K562 (cell line): ENCODE data around the gene NDST1. TPM values are rescaled to one million over a fixed set of nuclear protein-coding genes. Genes with fewer than 3 reads are reported as not detected.

ENCODE experiments used
- ATAC-seq: fragments of 200-7000 bp; cut with Tn5 transposase; 3 replicates; pipeline ENCODE4 v1.9.1; 2020; ENCODE audit warnings: moderate library complexity
- BruUV-seq: library from RNA; stranded (reverse); fragments of 400-500 nt; replicated peaks from 2 replicates; lab custom pipeline; 2021; lab: Mats Ljungman, UMichigan
- CTCF ChIA-PET: fragments of 300-600 bp; formaldehyde crosslinking; extraction: SDS; loops from one replicate; lab custom pipeline; 2021; ENCODE audit warnings: low intra/inter-chr PET ratio; lab: Yijun Ruan, JAX
- POLR2A ChIA-PET: fragments of 300-600, 350-650 bp; sonication (Branson Sonifier 250); formaldehyde crosslinking; extraction: SDS; loops from one replicate; lab custom pipeline; 2021; ENCODE audit warnings: antibody characterized with exemption, inconsistent platforms; lab: Yijun Ruan, JAX
- DNase-seq, 4 experiments: peaks; one replicate each; pipeline versions ENCODE4 v3.0.0 to v3.0.0-alpha.2; 2011 to 2018; ENCODE audit warnings: low spot score in 3 of 4, mixed read lengths in 3 of 4; ENCODE audit errors: extremely low read depth in 1 of 4
- FAIRE-seq: peaks from 2 replicates; lab custom pipeline; 2011; peaks lifted over from hg19 to GRCh38; lab: Jason Lieb, UNC
- H2AFZ ChIP-seq: 2 replicates; pipeline ENCODE4 v1.6.0; 2011; ENCODE audit warnings: low read depth, low read length, control low read depth, inconsistent platforms
- H3K27ac ChIP-seq: fragments of 200-600 bp; 3 replicates; pipeline ENCODE4 v1.8.0; 2011; ENCODE audit warnings: low read depth, mild to moderate bottlenecking, control low read depth, inconsistent platforms, low read length, moderate library complexity, mixed read lengths; ENCODE audit errors: extremely low read depth
- H3K27me3 ChIP-seq, 2 experiments: fragments of 300-600 bp in 1 of 2; 2 replicates in 1 of 2; 3 replicates in 1 of 2; pipeline versions ENCODE4 v1.6.0 to v1.8.0; 2011; ENCODE audit warnings: inconsistent platforms in 2 of 2, low read length in 2 of 2, mild to moderate bottlenecking in 1 of 2, mixed read lengths in 1 of 2, moderate library complexity in 1 of 2; ENCODE audit not compliant: control insufficient read depth in 2 of 2, insufficient read depth in 2 of 2
- H3K36me3 ChIP-seq: fragments of 300-600 bp; 3 replicates; pipeline ENCODE4 v1.8.0; 2011; ENCODE audit warnings: mild to moderate bottlenecking, low read length, inconsistent platforms; ENCODE audit not compliant: control insufficient read depth, insufficient read depth
- H3K4me1 ChIP-seq, 2 experiments: fragments of 200-600 bp in 1 of 2; replicated peaks in 1 of 2; 2 replicates in 1 of 2; 3 replicates in 1 of 2; pipeline versions ENCODE4 v1.5.1 to v1.8.0; 2011; ENCODE audit warnings: inconsistent platforms in 2 of 2, low read length in 2 of 2, mild to moderate bottlenecking in 1 of 2, mixed read lengths in 1 of 2, moderate library complexity in 1 of 2; ENCODE audit not compliant: control insufficient read depth in 2 of 2, insufficient read depth in 2 of 2
- H3K4me2 ChIP-seq: 2 replicates; pipeline ENCODE4 v1.6.1; 2011; ENCODE audit warnings: low read length, control low read depth, inconsistent platforms, mixed read lengths; ENCODE audit not compliant: insufficient read depth
- H3K4me3 ChIP-seq: fragments of 200-600 bp; sonication (generic), shearing (Covaris generic); 2 replicates; pipeline ENCODE4 v1.5.1; 2016; ENCODE audit warnings: control low read depth, inconsistent platforms
- H3K79me2 ChIP-seq: fragments of 200-600 bp; 3 replicates; pipeline ENCODE4 v1.8.0; 2011; ENCODE audit warnings: low read length, inconsistent platforms; ENCODE audit not compliant: control insufficient read depth, insufficient read depth
- H3K9ac ChIP-seq, 2 experiments: 2 replicates each; pipeline versions ENCODE4 v1.6.0 to v1.6.1; 2011; ENCODE audit warnings: low read depth in 2 of 2, low read length in 2 of 2, control low read depth in 1 of 2, inconsistent platforms in 1 of 2, mild to moderate bottlenecking in 1 of 2, mixed read lengths in 1 of 2; ENCODE audit not compliant: insufficient read depth in 1 of 2
- H3K9me1 ChIP-seq: one replicate; pipeline ENCODE4 v1.6.0; 2011; ENCODE audit warnings: inconsistent platforms, mild to moderate bottlenecking, low read length, moderate library complexity; ENCODE audit not compliant: control insufficient read depth, insufficient read depth
- H3K9me3 ChIP-seq: replicated peaks from 2 replicates; pipeline ENCODE4 v1.5.1; 2011; ENCODE audit warnings: low read depth, low read length, inconsistent platforms; ENCODE audit not compliant: control insufficient read depth, insufficient read depth
- H4K20me1 ChIP-seq: replicated peaks from 2 replicates; pipeline ENCODE4 v1.6.1; 2011; ENCODE audit warnings: low read length, inconsistent platforms, mixed read lengths; ENCODE audit not compliant: control insufficient read depth, insufficient read depth
- CBFB ChIP-seq: sonication (generic); formaldehyde crosslinking; IDR thresholded peaks from 2 replicates; pipeline ENCODE4 v1.4.0; 2020; ENCODE audit warnings: mild to moderate bottlenecking, missing genetic modification reagents
- CSDE1 ChIP-seq, 2 experiments: fragments of 450-650 bp; IDR thresholded peaks; 2 replicates each; pipeline ENCODE4 v1.6.1; 2016; ENCODE audit warnings: mild to moderate bottlenecking in 1 of 2
- NEUROD1 ChIP-seq: fragments of 150-350 bp; IDR thresholded peaks from 2 replicates; pipeline ENCODE4 v1.6.1; 2014; ENCODE audit warnings: borderline replicate concordance, low read length, low read depth; ENCODE audit not compliant: partially characterized antibody
- PTTG1 ChIP-seq: fragments of 450-650 bp; IDR thresholded peaks from 2 replicates; pipeline ENCODE4 v1.6.1; 2016; ENCODE audit warnings: low read depth, mild to moderate bottlenecking, missing genetic modification characterization, missing compliant biosample characterization
- RCOR1 ChIP-seq, 2 experiments: IDR thresholded peaks; 2 replicates each; pipeline ENCODE4 v1.6.1; 2012; ENCODE audit warnings: low read depth in 2 of 2, low read length in 2 of 2, borderline replicate concordance in 1 of 2, improper control_type of control experiment in 1 of 2
- USF1 ChIP-seq: sonication (generic); formaldehyde crosslinking; IDR thresholded peaks from 2 replicates; pipeline ENCODE4 v1.9.0; 2022; ENCODE audit warnings: mild to moderate bottlenecking, missing genetic modification reagents
- ZNF354B ChIP-seq: fragments of 250-450 bp; sonication (Bioruptor Pico); IDR thresholded peaks from 2 replicates; pipeline ENCODE4 v1.4.0; 2020
- WGBS: fragments of 100-300 bp; shearing (Covaris generic); methylation state at CpG from one replicate; pipeline ENCODE4 v1.1.6; 2016; ENCODE audit warnings: low coverage, mixed read lengths; ENCODE audit not compliant: insufficient coverage; ENCODE audit errors: missing lambda C conversion rate; 5-methylcytosine and 5-hydroxymethylcytosine counted together
- in situ Hi-C: fragments of 300-500 bp; cut with MboI; formaldehyde crosslinking; loops from 4 replicates; pipeline ENCODE4 v1.15.0; 2018; ENCODE audit warnings: inconsistent platforms, mixed read lengths
- intact Hi-C: fragments of 100-400 bp; cut with micrococcal nuclease; formaldehyde crosslinking; loops from 2 replicates; pipeline ENCODE4 v1.14.2; 2022
- polyA plus RNA-seq, 8 experiments: library from polyadenylated mRNA; depleted of rRNA in 4 of 8; stranded (reverse) in 5 of 8; unstranded in 3 of 8; fragments of >200 nt; fragmentation: Nextera tagmentation in 2 of 8; fragmentation: Illumina TruSeq in 1 of 8; extraction: Ambion mirVana in 2 of 8; extraction: Trizol in 1 of 8; gene quantifications; 2 replicates each; pipeline versions ENCODE4 v1.2.1 to v1.2.3, GENCODE V29; 2011 to 2014; ENCODE audit warnings: inconsistent platforms in 1 of 8, missing spikeins in 1 of 8
- total RNA-seq, 7 experiments: library from RNA; depleted of rRNA in 6 of 7; stranded (reverse); fragments of >200 nt in 6 of 7; fragmentation: Illumina TruSeq in 2 of 7; extraction: Trizol in 2 of 7; gene quantifications; 2 replicates each; pipeline versions ENCODE4 v1.2.1 to v1.2.3, GENCODE V29; 2011 to 2021; ENCODE audit warnings: low replicate concordance in 1 of 7

Gene NDST1
- total and polyA plus RNA-seq, 9 of the 15 experiments (the other 6 are each of a cell fraction or from before 2014, with no cell fraction given) = 0.38 to 47.9 (median 9.9) TPM

GRCh38 chr5:150512368-150512747 lies 4.4 kb downstream of the NDST1 start:
- no peak for ATAC-seq
- Histone ChIP-seq H3K4me3 (no peak overlapping the region), H4K20me1 (peaks cover 66% of the 10 kb centered on the region), H3K4me2 (no peak overlapping the region), H3K9me1 (peaks cover 16% of the 10 kb centered on the region), H3K9ac (no peak overlapping the region), H2AFZ (no peak overlapping the region), H3K4me1 (peaks cover 34 to 41% of the 10 kb centered on the region in 2 experiments), H3K9me3 (no peaks in the 10 kb centered on the region), H3K27ac (no peak overlapping the region), H3K27me3 (no peaks in the 10 kb centered on the region), H3K36me3 (no peaks in the 10 kb centered on the region), H3K79me2 (peaks cover 59% of the 10 kb centered on the region)
- no peak for DNase-seq
- ChIA-PET POLR2A (interaction anchor here (2.7 kb wide), 1 partner anchor 12 kb away, joined by 16 read pairs; no protein-coding TSS in a partner anchor), CTCF (interaction anchor here (0.6 kb wide), 1 partner anchor 33 kb away, joined by 3 read pairs; no protein-coding TSS in a partner anchor)
- intact Hi-C loops (no loop called here), in situ Hi-C loops (no loop called here)
- no peak for FAIRE-seq
- BruUV-seq = no TSS peak
- TF ChIP-seq ZNF354B (CRISPR knock-in tag) = no peak
- 0 out of 2 replicates have a peak, but pooled peaks have one; percentile 24 for TF ChIP-seq CBFB (CRISPR knock-in tag)
- WGBS = 57% methylated on average over 6 of the region's 6 CpGs

- POLR2A ChIA-PET = interaction anchor here (0.7 to 1.3 kb wide), 3 partner anchors 10 to 14 kb away, joined by 3 to 6 read pairs (median 5); no protein-coding TSS in a partner anchor
- H3K4me2 ChIP-seq = no peak overlapping the region
- H2AFZ ChIP-seq = no peak overlapping the region
- intact Hi-C loops (no loop called here), in situ Hi-C loops (no loop called here)
- H3K79me2 ChIP-seq = peaks cover 65% of the 10 kb centered on the region
- no peak overlapping the region for H3K9ac ChIP-seq
- no peaks in the 10 kb centered on the region for H3K9me3 ChIP-seq
- peaks cover 61% of the 10 kb centered on the region for H4K20me1 ChIP-seq
- H3K4me3 ChIP-seq = no peak overlapping the region
- CTCF ChIA-PET = no interaction called here
- H3K27me3 ChIP-seq = no peaks in the 10 kb centered on the region
- ATAC-seq (peak; percentile 47), FAIRE-seq (peak; percentile 58), DNase-seq (peak; percentile 51 to 75 (median 65))
- 60% methylated on average over 14 of the region's 15 CpGs for WGBS
- no TSS peak for BruUV-seq
- peaks cover 24% of the 10 kb centered on the region for H3K9me1 ChIP-seq
- peaks cover 43 to 47% of the 10 kb centered on the region in 2 experiments for H3K4me1 ChIP-seq
- no peaks in the 10 kb centered on the region for H3K36me3 ChIP-seq
- H3K27ac ChIP-seq = no peak overlapping the region
- TF ChIP-seq PTTG1 (tag) (no peak), USF1 (CRISPR knock-in tag) (0 out of 2 replicates have a peak, but pooled peaks have one; percentile 18), RCOR1 (IDR thresholded peaks at IDR 0.05; ENCODE audit: borderline replicate concordance in 1 of 2, low read depth in 2 of 2, low read length in 2 of 2) (peak; percentile 60 to 96; a peak in 3 of 4 replicates), CSDE1 (IDR thresholded peaks at IDR 0.05) (peak in 1 of 2 experiments; percentile 93; a peak in 2 of 4 replicates), NEUROD1 (peak; percentile 41)
These were observed 5.7 kb downstream of the NDST1 start for GRCh38 chr5:150513375-150514309.
